ENCODE data around the gene PLSCR4.

GRCh38 chr3:146187334-146187950, 63.5 kb downstream of the PLSCR4 start:
- no peak for TF ChIP-seq EZH2 (IDR thresholded peaks at IDR 0.05; ENCODE audit: insufficient read depth, poor library complexity, severe bottlenecking)
- no peak for TF ChIP-seq EZH2phosphoT487 (IDR thresholded peaks at IDR 0.05; ENCODE audit: insufficient read depth, low read depth)
